ENCODE results near the gene FBXL20. TPM values are rescaled to one million over a fixed set of nuclear protein-coding genes. Genes with fewer than 3 reads are reported as not detected.

The FBXL20 gene
- total and polyA plus RNA-seq, 4 donors: 3.2 to 31.7 (median 11.5) TPM

DNA sequence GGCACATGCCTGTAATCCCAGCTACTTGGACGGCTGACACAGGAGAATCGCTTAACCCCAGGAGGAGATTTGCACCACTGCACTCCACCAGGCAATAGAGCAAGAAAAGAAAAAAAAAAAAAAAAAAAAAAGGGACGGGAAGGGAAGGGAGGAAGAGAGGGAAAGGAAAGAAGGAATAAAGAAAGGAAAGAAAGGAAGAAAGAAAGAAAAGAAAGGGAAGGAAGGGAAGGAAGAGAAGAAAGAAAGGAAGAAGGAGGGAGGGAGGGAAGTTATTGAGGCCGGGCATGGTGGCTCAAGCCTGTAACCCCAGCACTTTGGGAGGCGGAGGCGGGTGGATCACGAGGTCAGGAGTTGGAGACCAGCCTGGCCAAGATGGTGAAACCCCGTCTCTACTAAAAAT, 125.3 kb downstream of the FBXL20 start:
- no peak for TF ChIP-seq CTCF (IDR thresholded peaks at IDR 0.05; ENCODE audit: control extremely low read depth, extremely low read depth)
- Histone ChIP-seq H3K9ac (ENCODE audit: insufficient read depth in 1 of 2, low read length in 2 of 2) (no peak overlapping the region), H3K27me3 (ENCODE audit: control insufficient read depth in 3 of 3, insufficient read depth in 3 of 3, low read length in 2 of 3) (no peaks in the 10 kb centered on the region), H3K27ac (ENCODE audit: low read depth in 1 of 2, low read length in 1 of 2) (no peak overlapping the region), H3K9me3 (ENCODE audit: control insufficient read depth in 4 of 4, insufficient read depth in 3 of 4, low read length in 3 of 4) (no peaks in the 10 kb centered on the region), H3K4me3 (no peak overlapping the region), H3K4me1 (ENCODE audit: control insufficient read depth in 5 of 5, insufficient read depth in 5 of 5, low read length in 5 of 5) (peaks cover 0 to 2% (median 0%) of the 10 kb centered on the region in 5 donors), H3K36me3 (ENCODE audit: control insufficient read depth in 4 of 4, insufficient read depth in 4 of 4, low read length in 4 of 4) (peaks cover 3 to 33% (median 12%) of the 10 kb centered on the region in 4 donors)
- ATAC-seq (ENCODE audit: insufficient read depth, low FRiP score): no peak
- no peak for DNase-seq
- WGBS, 2 donors: 91 to 96% methylated on average over 7 to 8 of the region's 8 CpGs

DNA sequence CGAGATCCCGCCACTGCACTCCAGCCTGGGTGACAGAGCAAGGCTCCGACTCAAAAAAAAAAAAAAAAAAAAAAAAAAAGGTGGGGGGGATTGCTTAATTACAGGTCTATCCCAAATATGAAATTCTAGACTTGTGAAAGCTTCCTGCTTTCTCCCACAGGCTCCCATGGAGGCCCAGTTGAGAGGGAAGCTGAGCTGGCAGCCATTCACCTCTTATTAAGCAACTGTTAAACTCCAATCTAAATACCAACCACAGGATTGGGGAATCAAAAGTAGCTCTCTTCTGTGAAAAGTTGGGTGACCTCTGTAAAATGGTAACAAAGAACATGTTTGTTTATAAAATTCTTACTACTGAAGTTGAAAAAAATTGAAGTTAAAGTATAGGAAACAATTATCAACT, 129.9 kb downstream of the FBXL20 start:
- ATAC-seq (ENCODE audit: insufficient read depth, low FRiP score): no peak
- no peak for TF ChIP-seq CTCF (IDR thresholded peaks at IDR 0.05; ENCODE audit: control extremely low read depth, extremely low read depth)

GRCh38 chr17:39270923-39271322, 130.5 kb downstream of the FBXL20 start:
- H3K27me3 ChIP-seq (ENCODE audit: control insufficient read depth in 3 of 3, insufficient read depth in 3 of 3, low read length in 2 of 3): no peaks in the 10 kb centered on the region
- H3K4me1 ChIP-seq (ENCODE audit: control insufficient read depth in 5 of 5, insufficient read depth in 5 of 5, low read length in 5 of 5): no peaks in the 10 kb centered on the region
- peak; percentile 29 to 69 (median 62) for DNase-seq
- H3K9me3 ChIP-seq (ENCODE audit: control insufficient read depth in 4 of 4, insufficient read depth in 3 of 4, low read length in 3 of 4): no peaks in the 10 kb centered on the region
- peak; percentile 8 for TF ChIP-seq CTCF (IDR thresholded peaks at IDR 0.05; ENCODE audit: control extremely low read depth, extremely low read depth)
- no peak for ATAC-seq (ENCODE audit: insufficient read depth, low FRiP score)
- H3K27ac ChIP-seq (ENCODE audit: low read depth in 1 of 2, low read length in 1 of 2): no peak overlapping the region
- H3K4me3 ChIP-seq: no peak overlapping the region
- no peak overlapping the region for H3K9ac ChIP-seq (ENCODE audit: insufficient read depth in 1 of 2, low read length in 2 of 2)
- H3K36me3 ChIP-seq (ENCODE audit: control insufficient read depth in 4 of 4, insufficient read depth in 4 of 4, low read length in 4 of 4): peaks cover 8 to 25% (median 14%) of the 10 kb centered on the region in 4 donors
- 34 to 47% methylated on average over 3 of the region's 3 CpGs for WGBS, 2 donors

More for the DNA sequence above, 129.9 kb downstream of the FBXL20 start:
- peak in 2 of 3 donors; percentile 6 to 25 for DNase-seq
- no peak overlapping the region for H3K9ac ChIP-seq (ENCODE audit: insufficient read depth in 1 of 2, low read length in 2 of 2)
- no peaks in the 10 kb centered on the region for H3K27me3 ChIP-seq (ENCODE audit: control insufficient read depth in 3 of 3, insufficient read depth in 3 of 3, low read length in 2 of 3)
- H3K27ac ChIP-seq (ENCODE audit: low read depth in 1 of 2, low read length in 1 of 2): no peak overlapping the region
- H3K9me3 ChIP-seq (ENCODE audit: control insufficient read depth in 4 of 4, insufficient read depth in 3 of 4, low read length in 3 of 4): no peaks in the 10 kb centered on the region
- WGBS, 2 donors: 85 to 100% methylated on average over 2 to 3 of the region's 3 CpGs
- no peaks in the 10 kb centered on the region for H3K4me1 ChIP-seq (ENCODE audit: control insufficient read depth in 5 of 5, insufficient read depth in 5 of 5, low read length in 5 of 5)
- H3K4me3 ChIP-seq: no peak overlapping the region
- H3K36me3 ChIP-seq (ENCODE audit: control insufficient read depth in 4 of 4, insufficient read depth in 4 of 4, low read length in 4 of 4): peaks cover 8 to 23% (median 15%) of the 10 kb centered on the region in 4 donors

DNA sequence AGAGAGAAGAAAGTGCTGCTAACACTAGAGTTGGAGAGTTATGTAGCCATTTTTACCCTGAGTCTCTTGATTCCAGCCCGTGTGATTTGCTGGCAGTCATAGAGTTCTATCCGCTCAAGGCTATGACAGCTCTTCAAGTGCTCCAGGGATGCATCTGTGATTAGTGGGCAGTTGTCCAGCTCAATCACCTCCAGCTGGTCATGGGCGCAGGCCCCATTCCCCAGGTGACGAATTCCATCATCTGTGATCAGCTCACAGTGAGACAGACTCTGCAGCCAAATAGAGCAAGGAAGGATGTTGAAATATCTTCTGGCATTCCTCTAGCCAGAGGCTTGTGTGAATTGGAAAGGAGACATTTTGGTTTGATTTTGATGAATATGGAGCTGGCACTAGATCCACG, 137.3 kb downstream of the FBXL20 start:
- ATAC-seq (ENCODE audit: insufficient read depth, low FRiP score) (no peak), DNase-seq (no peak)
- peaks cover 18 to 33% (median 20%) of the 10 kb centered on the region in 4 donors for H3K36me3 ChIP-seq (ENCODE audit: control insufficient read depth in 4 of 4, insufficient read depth in 4 of 4, low read length in 4 of 4)
- no peaks in the 10 kb centered on the region for H3K27me3 ChIP-seq (ENCODE audit: control insufficient read depth in 3 of 3, insufficient read depth in 3 of 3, low read length in 2 of 3)
- no peak overlapping the region for H3K9ac ChIP-seq (ENCODE audit: insufficient read depth in 1 of 2, low read length in 2 of 2)
- no peaks in the 10 kb centered on the region for H3K9me3 ChIP-seq (ENCODE audit: control insufficient read depth in 4 of 4, insufficient read depth in 3 of 4, low read length in 3 of 4)
- WGBS, 2 donors: 83 to 89% methylated on average over 5 of the region's 5 CpGs
- no peaks in the 10 kb centered on the region for H3K4me1 ChIP-seq (ENCODE audit: control insufficient read depth in 5 of 5, insufficient read depth in 5 of 5, low read length in 5 of 5)
- H3K27ac ChIP-seq (ENCODE audit: low read depth in 1 of 2, low read length in 1 of 2): no peak overlapping the region
- TF ChIP-seq CTCF (IDR thresholded peaks at IDR 0.05; ENCODE audit: control extremely low read depth, extremely low read depth): no peak
- H3K4me3 ChIP-seq: no peak overlapping the region
